Prostate gland (tissue), 2 donors: ENCODE results near the gene WDR82.

ENCODE experiments used
- CTCF ChIP-seq, 4 experiments: fragments of 200-600 bp in 2 of 4; fragments of 450-650 bp in 2 of 4; sonication (generic) in 2 of 4; IDR thresholded peaks; 1 replicate in 3 of 4; 2 replicates in 1 of 4; pipeline ENCODE4 v1.5.1; 2016 to 2019; ENCODE audit warnings: antibody characterized with exemption in 4 of 4, mild to moderate bottlenecking in 2 of 4, moderate library complexity in 2 of 4
- POLR2A ChIP-seq: fragments of 450-650 bp; IDR thresholded peaks from one replicate; pipeline ENCODE4 v1.6.1; 2016; ENCODE audit warnings: antibody characterized with exemption, mild to moderate bottlenecking

DNA sequence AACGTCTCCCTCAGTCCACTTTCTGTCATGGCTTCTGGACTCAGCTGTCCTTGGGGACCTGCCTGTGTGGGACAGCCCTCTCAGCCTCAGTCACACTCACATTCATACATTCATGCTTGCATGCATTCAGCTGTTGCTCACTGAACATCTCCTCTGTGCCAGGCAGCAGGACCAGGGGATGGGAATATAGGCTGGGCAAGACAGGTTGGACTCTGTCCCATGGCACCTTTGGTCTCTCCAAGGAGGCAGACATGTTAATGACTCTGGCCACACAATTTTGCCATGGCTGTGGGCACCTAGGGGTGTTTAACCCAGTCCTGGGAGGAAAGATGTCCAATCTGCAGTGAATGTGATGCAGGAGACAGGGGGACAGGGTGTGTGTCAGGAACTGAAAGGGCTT, 29.9 kb upstream of the WDR82 start:
- TF ChIP-seq CTCF (IDR thresholded peaks at IDR 0.05) (no peak), POLR2A (no peak)
